SK-N-SH (cell line): ENCODE measurements around the gene DCUN1D3. TPM values are rescaled to one million over a fixed set of nuclear protein-coding genes. Genes with fewer than 3 reads are reported as not detected.

Experiments
- CTCF ChIA-PET: fragments of 300-600, 350-600 bp; formaldehyde crosslinking; extraction: SDS; loops from one replicate; lab custom pipeline; 2021; lab: Yijun Ruan, JAX
- POLR2A ChIA-PET: fragments of 350-600 bp; sonication (Branson Sonifier 250); formaldehyde crosslinking; extraction: SDS; loops from one replicate; lab custom pipeline; 2020; ENCODE audit warnings: antibody characterized with exemption, inconsistent platforms; lab: Yijun Ruan, JAX
- DNase-seq: peaks from one replicate; pipeline ENCODE4 v3.0.0; 2012
- H2AFZ ChIP-seq: fragments of 200-600 bp; sonication (generic); 2 replicates; pipeline ENCODE4 v1.8.1; 2016; ENCODE audit warnings: antibody characterized with exemption, mild to moderate bottlenecking, low read depth
- H3F3A ChIP-seq: fragments of 200-600 bp; sonication (generic); replicated peaks from 2 replicates; pipeline ENCODE3; 2016; ENCODE audit warnings: antibody characterized with exemption, mild to moderate bottlenecking; ENCODE audit not compliant: insufficient read depth
- H3K27ac ChIP-seq, 2 experiments: fragments of 200-500 bp in 1 of 2; fragments of 200-600 bp in 1 of 2; sonication (Bioruptor generic) in 1 of 2; sonication (generic), shearing (Covaris generic) in 1 of 2; 2 replicates each; pipeline versions ENCODE4 v1.5.1 to v1.6.1; 2014 to 2016; ENCODE audit warnings: low read depth in 2 of 2, inconsistent platforms in 1 of 2, low read length in 1 of 2, mild to moderate bottlenecking in 1 of 2, mixed read lengths in 1 of 2
- H3K27me3 ChIP-seq: fragments of 200-600 bp; sonication (generic), shearing (Covaris generic); 2 replicates; pipeline ENCODE4 v1.6.1; 2016; ENCODE audit warnings: mixed run types; ENCODE audit not compliant: insufficient read depth
- H3K36me3 ChIP-seq, 2 experiments: fragments of 200-500 bp in 1 of 2; fragments of 200-600 bp in 1 of 2; sonication (Bioruptor generic) in 1 of 2; sonication (generic) in 1 of 2; replicated peaks in 1 of 2; 2 replicates each; pipeline versions ENCODE3 to v1.5.1; 2014 to 2016; ENCODE audit warnings: low read length in 1 of 2, mild to moderate bottlenecking in 1 of 2; ENCODE audit not compliant: insufficient read depth in 2 of 2, control insufficient read depth in 1 of 2
- H3K4me1 ChIP-seq, 2 experiments: fragments of 200-500 bp in 1 of 2; fragments of 200-600 bp in 1 of 2; sonication (Bioruptor generic) in 1 of 2; sonication (generic), shearing (Covaris generic) in 1 of 2; 2 replicates each; pipeline versions ENCODE4 v1.5.1 to v1.6.1; 2014 to 2016; ENCODE audit warnings: low read depth in 1 of 2, low read length in 1 of 2, mixed run types in 1 of 2; ENCODE audit not compliant: insufficient read depth in 2 of 2, control insufficient read depth in 1 of 2
- H3K4me2 ChIP-seq: fragments of 200-600 bp; sonication (generic), shearing (Covaris generic); 2 replicates; pipeline ENCODE4 v1.6.1; 2017; ENCODE audit warnings: mixed run types
- H3K4me3 ChIP-seq, 2 experiments: fragments of 200-500 bp in 1 of 2; fragments of 200-600 bp in 1 of 2; sonication (Bioruptor generic) in 1 of 2; sonication (generic), shearing (Covaris generic) in 1 of 2; 2 replicates each; pipeline versions ENCODE4 v1.5.1 to v1.8.1; 2014 to 2016; ENCODE audit warnings: low read depth in 2 of 2, inconsistent platforms in 1 of 2, low read length in 1 of 2, mild to moderate bottlenecking in 1 of 2, mixed read lengths in 1 of 2, moderate library complexity in 1 of 2
- H3K79me2 ChIP-seq: fragments of 200-600 bp; sonication (generic); 2 replicates; pipeline ENCODE4 v1.8.1; 2017; ENCODE audit warnings: mild to moderate bottlenecking; ENCODE audit not compliant: insufficient read depth
- H3K9ac ChIP-seq: fragments of 200-600 bp; sonication (generic); 2 replicates; pipeline ENCODE4 v1.6.1; 2017; ENCODE audit warnings: mixed run types
- H3K9me2 ChIP-seq: fragments of 200-600 bp; sonication (generic); 2 replicates; pipeline ENCODE4 v1.6.1; 2017; ENCODE audit warnings: mixed run types
- H3K9me3 ChIP-seq: fragments of 200-600 bp; sonication (generic); 2 replicates; pipeline ENCODE4 v1.6.1; 2017; ENCODE audit warnings: mixed run types, mild to moderate bottlenecking, moderate library complexity
- H4K20me1 ChIP-seq: fragments of 200-600 bp; sonication (generic); 2 replicates; pipeline ENCODE4 v1.6.1; 2017; ENCODE audit warnings: mild to moderate bottlenecking, mixed run types; ENCODE audit not compliant: insufficient read depth
- ELF1 ChIP-seq: IDR thresholded peaks from 2 replicates; pipeline ENCODE4 v1.4.0; 2012
- EP300 ChIP-seq, 2 experiments: IDR thresholded peaks; 2 replicates each; pipeline versions ENCODE4 v1.4.0 to v1.6.1; 2012; ENCODE audit warnings: borderline replicate concordance in 1 of 2, low read depth in 1 of 2, low read length in 1 of 2
- FOSL2 ChIP-seq: IDR thresholded peaks from 2 replicates; pipeline ENCODE4 v1.4.0; 2012; ENCODE audit warnings: low read depth, mild to moderate bottlenecking, moderate library complexity, borderline replicate concordance
- FOXJ3 ChIP-seq: sonication (generic); formaldehyde crosslinking; IDR thresholded peaks from 2 replicates; pipeline ENCODE4 v1.5.1; 2020; ENCODE audit warnings: mild to moderate bottlenecking, missing genetic modification reagents
- GABPA ChIP-seq: IDR thresholded peaks from 2 replicates; pipeline ENCODE4 v1.4.0; 2012; ENCODE audit warnings: low read depth, mild to moderate bottlenecking
- MXI1 ChIP-seq: IDR thresholded peaks from 2 replicates; pipeline ENCODE4 v1.6.1; 2012; ENCODE audit warnings: mild to moderate bottlenecking, low read depth, low read length, improper control_type of control experiment
- POLR2AphosphoS5 ChIP-seq: IDR thresholded peaks from 2 replicates; pipeline ENCODE4 v1.6.1; 2012; ENCODE audit warnings: low read depth, low read length
- RXRA ChIP-seq: IDR thresholded peaks from 2 replicates; pipeline ENCODE4 v1.4.0; 2012; ENCODE audit warnings: low read depth, mild to moderate bottlenecking, borderline replicate concordance
- TAF1 ChIP-seq: IDR thresholded peaks from 2 replicates; pipeline ENCODE4 v1.6.1; 2012; ENCODE audit warnings: low read depth, mild to moderate bottlenecking, low read length, moderate library complexity, borderline replicate concordance
- TCF12 ChIP-seq: IDR thresholded peaks from 2 replicates; pipeline ENCODE4 v1.4.0; 2012
- WGBS: methylation state at CpG from one replicate; pipeline ENCODE4 v1.1.6; 2017; ENCODE audit warnings: low lambda C conversion rate; 5-methylcytosine and 5-hydroxymethylcytosine counted together
- polyA plus RNA-seq, 3 experiments: library from polyadenylated mRNA; depleted of rRNA; stranded (reverse); fragments of >200 nt; gene quantifications; 2 replicates each; pipeline ENCODE4 v1.2.3, GENCODE V29; 2012
- TF ChIP-seq, protein P1 (sequence below): IDR thresholded peaks from 2 replicates; pipeline ENCODE4 v1.6.1; 2012; ENCODE audit warnings: mild to moderate bottlenecking, low read depth, low read length, moderate library complexity
- TF ChIP-seq, protein P2 (sequence below): fragments of 200-600 bp; sonication (generic); IDR thresholded peaks from 2 replicates; pipeline ENCODE4 v1.6.1; 2017; ENCODE audit warnings: antibody characterized with exemption, mild to moderate bottlenecking, moderate library complexity
- TF ChIP-seq, protein P3 (sequence below): IDR thresholded peaks from 2 replicates; pipeline ENCODE4 v1.4.0; 2012; ENCODE audit warnings: low read depth, borderline replicate concordance
- TF ChIP-seq, protein P4 (sequence below): IDR thresholded peaks from 2 replicates; pipeline ENCODE4 v1.4.0; 2012; ENCODE audit warnings: low read depth

DCUN1D3 gene
- polyA plus RNA-seq, 1 of the 3 experiments (the other 2 are of a cell fraction) = 4.7 TPM

DNA sequence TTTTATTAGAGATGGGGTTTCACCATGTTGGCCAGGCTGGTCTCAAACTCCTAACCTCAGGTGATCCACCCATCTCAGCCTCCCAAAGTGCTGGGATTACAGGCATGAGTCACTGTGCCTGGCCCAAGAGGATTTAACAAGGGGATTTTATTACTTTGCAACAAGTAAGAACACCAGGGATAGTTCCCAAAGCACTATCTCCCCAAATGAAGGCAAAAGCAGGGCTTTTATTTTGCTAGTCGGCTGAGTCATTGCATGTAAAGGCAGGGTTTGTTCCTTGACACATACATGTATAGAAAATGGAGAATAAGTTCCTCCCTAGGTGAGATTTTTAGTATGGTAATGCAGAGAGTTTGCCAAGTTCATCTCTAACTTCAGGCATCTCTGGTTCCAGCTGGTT, 69.8 kb downstream of the DCUN1D3 start:
- H3K4me1 ChIP-seq = no peaks in the 10 kb centered on the region; a peak in 2 of 4 replicates
- ChIA-PET POLR2A (no interaction called here), CTCF (interaction anchor here (1.2 kb wide), 1 partner anchor 19 kb away, joined by 4 read pairs; no protein-coding TSS in a partner anchor)
- no peaks in the 10 kb centered on the region for H3K9me2 ChIP-seq
- H3K36me3 ChIP-seq = peaks cover 33 to 46% of the 10 kb centered on the region in 2 experiments
- H3K27me3 ChIP-seq = no peaks in the 10 kb centered on the region
- no peak for TF ChIP-seq RXRA
- TF ChIP-seq, protein P1, sequence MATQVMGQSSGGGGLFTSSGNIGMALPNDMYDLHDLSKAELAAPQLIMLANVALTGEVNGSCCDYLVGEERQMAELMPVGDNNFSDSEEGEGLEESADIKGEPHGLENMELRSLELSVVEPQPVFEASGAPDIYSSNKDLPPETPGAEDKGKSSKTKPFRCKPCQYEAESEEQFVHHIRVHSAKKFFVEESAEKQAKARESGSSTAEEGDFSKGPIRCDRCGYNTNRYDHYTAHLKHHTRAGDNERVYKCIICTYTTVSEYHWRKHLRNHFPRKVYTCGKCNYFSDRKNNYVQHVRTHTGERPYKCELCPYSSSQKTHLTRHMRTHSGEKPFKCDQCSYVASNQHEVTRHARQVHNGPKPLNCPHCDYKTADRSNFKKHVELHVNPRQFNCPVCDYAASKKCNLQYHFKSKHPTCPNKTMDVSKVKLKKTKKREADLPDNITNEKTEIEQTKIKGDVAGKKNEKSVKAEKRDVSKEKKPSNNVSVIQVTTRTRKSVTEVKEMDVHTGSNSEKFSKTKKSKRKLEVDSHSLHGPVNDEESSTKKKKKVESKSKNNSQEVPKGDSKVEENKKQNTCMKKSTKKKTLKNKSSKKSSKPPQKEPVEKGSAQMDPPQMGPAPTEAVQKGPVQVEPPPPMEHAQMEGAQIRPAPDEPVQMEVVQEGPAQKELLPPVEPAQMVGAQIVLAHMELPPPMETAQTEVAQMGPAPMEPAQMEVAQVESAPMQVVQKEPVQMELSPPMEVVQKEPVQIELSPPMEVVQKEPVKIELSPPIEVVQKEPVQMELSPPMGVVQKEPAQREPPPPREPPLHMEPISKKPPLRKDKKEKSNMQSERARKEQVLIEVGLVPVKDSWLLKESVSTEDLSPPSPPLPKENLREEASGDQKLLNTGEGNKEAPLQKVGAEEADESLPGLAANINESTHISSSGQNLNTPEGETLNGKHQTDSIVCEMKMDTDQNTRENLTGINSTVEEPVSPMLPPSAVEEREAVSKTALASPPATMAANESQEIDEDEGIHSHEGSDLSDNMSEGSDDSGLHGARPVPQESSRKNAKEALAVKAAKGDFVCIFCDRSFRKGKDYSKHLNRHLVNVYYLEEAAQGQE = no peak
- TF ChIP-seq, protein P2, sequence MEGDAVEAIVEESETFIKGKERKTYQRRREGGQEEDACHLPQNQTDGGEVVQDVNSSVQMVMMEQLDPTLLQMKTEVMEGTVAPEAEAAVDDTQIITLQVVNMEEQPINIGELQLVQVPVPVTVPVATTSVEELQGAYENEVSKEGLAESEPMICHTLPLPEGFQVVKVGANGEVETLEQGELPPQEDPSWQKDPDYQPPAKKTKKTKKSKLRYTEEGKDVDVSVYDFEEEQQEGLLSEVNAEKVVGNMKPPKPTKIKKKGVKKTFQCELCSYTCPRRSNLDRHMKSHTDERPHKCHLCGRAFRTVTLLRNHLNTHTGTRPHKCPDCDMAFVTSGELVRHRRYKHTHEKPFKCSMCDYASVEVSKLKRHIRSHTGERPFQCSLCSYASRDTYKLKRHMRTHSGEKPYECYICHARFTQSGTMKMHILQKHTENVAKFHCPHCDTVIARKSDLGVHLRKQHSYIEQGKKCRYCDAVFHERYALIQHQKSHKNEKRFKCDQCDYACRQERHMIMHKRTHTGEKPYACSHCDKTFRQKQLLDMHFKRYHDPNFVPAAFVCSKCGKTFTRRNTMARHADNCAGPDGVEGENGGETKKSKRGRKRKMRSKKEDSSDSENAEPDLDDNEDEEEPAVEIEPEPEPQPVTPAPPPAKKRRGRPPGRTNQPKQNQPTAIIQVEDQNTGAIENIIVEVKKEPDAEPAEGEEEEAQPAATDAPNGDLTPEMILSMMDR = no peak
- TF ChIP-seq FOSL2 = no peak
- TF ChIP-seq, protein P3, sequence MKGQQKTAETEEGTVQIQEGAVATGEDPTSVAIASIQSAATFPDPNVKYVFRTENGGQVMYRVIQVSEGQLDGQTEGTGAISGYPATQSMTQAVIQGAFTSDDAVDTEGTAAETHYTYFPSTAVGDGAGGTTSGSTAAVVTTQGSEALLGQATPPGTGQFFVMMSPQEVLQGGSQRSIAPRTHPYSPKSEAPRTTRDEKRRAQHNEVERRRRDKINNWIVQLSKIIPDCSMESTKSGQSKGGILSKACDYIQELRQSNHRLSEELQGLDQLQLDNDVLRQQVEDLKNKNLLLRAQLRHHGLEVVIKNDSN = no peak
- no peak for TF ChIP-seq MXI1
- no peaks in the 10 kb centered on the region for H4K20me1 ChIP-seq
- H3K27ac ChIP-seq = no peak overlapping the region
- no peak overlapping the region for H3K4me2 ChIP-seq
- no peaks in the 10 kb centered on the region for H3K79me2 ChIP-seq
- no peak overlapping the region for H3K9ac ChIP-seq
- DNase-seq = no peak
- H3K9me3 ChIP-seq = no peaks in the 10 kb centered on the region; the same call in 1 of the 2 replicates
- H2AFZ ChIP-seq = no peak overlapping the region
- 100% methylated on average over 1 of the region's 1 CpG for WGBS
- H3K4me3 ChIP-seq = no peak overlapping the region
- H3F3A ChIP-seq = peaks cover 3% of the 10 kb centered on the region

DNA sequence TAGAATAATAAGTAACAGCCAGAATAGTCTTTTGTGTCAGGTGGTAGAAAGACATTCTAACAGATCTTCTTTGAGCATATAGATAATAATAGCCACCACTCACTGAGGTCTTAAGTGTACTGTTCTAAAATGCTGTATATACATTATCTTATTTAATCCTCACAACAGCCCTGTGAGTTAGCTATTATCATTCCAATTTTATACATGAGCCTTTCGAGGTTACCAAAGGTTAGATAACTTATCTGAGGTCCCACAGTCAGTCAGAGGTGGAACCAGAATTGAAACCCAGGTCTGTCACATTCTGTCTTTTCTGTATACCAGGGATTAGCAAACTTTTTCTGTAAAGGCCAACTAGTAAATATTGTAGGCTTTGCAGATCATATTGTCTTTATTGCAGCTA, 70.6 kb downstream of the DCUN1D3 start:
- no peaks in the 10 kb centered on the region; the same call in 1 of the 2 replicates for H3K9me3 ChIP-seq
- no peaks in the 10 kb centered on the region for H3K27me3 ChIP-seq
- H3K4me1 ChIP-seq = no peaks in the 10 kb centered on the region; a peak in 2 of 4 replicates
- ChIA-PET CTCF (interaction anchor here (1.2 kb wide), 1 partner anchor 20 kb away, joined by 4 read pairs; no protein-coding TSS in a partner anchor), POLR2A (no interaction called here)
- no peak for DNase-seq
- H3K9me2 ChIP-seq = no peaks in the 10 kb centered on the region
- H3K4me3 ChIP-seq = no peak overlapping the region
- H3K27ac ChIP-seq = no peak overlapping the region
- no peak overlapping the region for H3K9ac ChIP-seq
- H3K79me2 ChIP-seq = no peaks in the 10 kb centered on the region
- H4K20me1 ChIP-seq = no peaks in the 10 kb centered on the region
- no peak overlapping the region for H2AFZ ChIP-seq
- H3K36me3 ChIP-seq = peaks cover 29 to 44% of the 10 kb centered on the region in 2 experiments
- H3F3A ChIP-seq = peaks cover 3% of the 10 kb centered on the region
- no peak overlapping the region for H3K4me2 ChIP-seq
- WGBS = 95% methylated on average over 1 of the region's 1 CpG
- no peak for TF ChIP-seq GABPA
- TF ChIP-seq FOSL2 = no peak
- TF ChIP-seq, protein P1 = no peak
- no peak for TF ChIP-seq TCF12
- no peak for TF ChIP-seq EP300 (IDR thresholded peaks at IDR 0.05; ENCODE audit: borderline replicate concordance in 1 of 2, low read depth in 1 of 2, low read length in 1 of 2)
- no peak for TF ChIP-seq TAF1
- no peak for TF ChIP-seq POLR2AphosphoS5
- TF ChIP-seq FOXJ3 (CRISPR knock-in tag) = no peak
- no peak for TF ChIP-seq ELF1
- TF ChIP-seq, protein P4, sequence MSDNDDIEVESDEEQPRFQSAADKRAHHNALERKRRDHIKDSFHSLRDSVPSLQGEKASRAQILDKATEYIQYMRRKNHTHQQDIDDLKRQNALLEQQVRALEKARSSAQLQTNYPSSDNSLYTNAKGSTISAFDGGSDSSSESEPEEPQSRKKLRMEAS = no peak
